ENCODE measurements around the gene BET1L.
A peak's percentile ranks its signal among the peaks of the same experiment; 100 is the strongest.
"Not testable (repeated sequence)": the region's sequence is repeated elsewhere in the genome, so short reads cannot be mapped to it uniquely, and the experiment has no call there.

The BET1L gene, protein sequence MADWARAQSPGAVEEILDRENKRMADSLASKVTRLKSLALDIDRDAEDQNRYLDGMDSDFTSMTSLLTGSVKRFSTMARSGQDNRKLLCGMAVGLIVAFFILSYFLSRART

DNA sequence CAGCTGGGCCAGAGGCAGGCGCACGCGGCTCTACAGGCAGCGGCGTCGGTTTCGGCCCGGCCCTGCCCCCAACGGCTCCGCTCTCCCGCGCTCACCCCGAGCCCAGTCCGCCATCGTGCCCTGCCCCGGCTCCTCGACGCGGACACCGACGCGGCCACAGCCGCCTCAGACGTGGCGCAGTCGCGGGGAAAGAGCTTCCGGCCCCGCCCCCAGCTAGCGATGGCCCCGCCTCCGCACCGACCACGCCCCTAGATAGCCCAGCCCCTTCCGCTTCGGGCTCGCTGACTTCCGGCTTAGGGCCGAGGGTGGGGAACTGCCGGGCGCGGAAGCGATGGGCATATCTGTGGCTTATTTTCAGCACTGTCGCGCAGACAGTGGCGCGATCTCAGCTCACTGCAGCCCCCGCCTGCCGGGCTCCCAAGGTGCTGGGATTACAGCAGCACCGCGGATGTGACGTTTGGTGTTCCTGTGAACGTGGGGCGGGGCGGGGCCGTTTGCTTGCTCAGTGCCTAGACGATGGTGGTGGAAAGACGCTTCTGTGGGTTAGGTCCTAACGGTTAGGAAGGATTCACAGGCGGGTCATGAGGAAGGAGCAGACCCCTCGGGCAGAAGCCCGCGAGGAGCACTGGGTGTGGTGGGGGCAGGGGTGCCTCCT, at the start of gene BET1L, which contains the start of gene RIC8A:
TSS of gene BET1L (minus strand) at position 192 of the 655 bp plus-strand sequence. CDS start at position 114, 78 bp downstream.
TSS of gene RIC8A (plus strand) at position 501 of the 655 bp plus-strand sequence. CDS start 1,147 bp downstream, outside the sequence.
- DNase-seq (ENCODE audit: insufficient read length, low spot score) (peak; percentile 99), FAIRE-seq (no peak)

DNA sequence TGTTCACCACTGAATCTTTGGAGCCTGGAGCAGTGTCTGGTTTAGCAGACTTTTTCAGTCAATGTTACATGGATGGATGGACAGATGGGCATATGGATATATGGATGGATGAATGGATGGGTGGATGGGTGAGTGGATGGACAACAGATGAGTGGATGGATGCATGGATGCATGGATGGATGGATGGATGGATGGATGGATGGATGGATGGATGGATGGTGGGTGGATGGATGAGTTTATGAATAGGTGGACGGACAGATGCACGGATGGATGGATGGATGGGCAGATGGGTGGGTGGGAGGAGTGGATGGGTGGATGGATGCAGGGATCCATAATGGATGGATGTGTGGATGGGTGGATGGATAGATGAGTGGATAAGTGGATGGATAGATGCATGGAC, 48.6 kb upstream of the BET1L start:
- FAIRE-seq (no peak), DNase-seq (ENCODE audit: insufficient read length, low spot score) (no peak)
- TF ChIP-seq POLR2A (IDR thresholded peaks at IDR 0.05; ENCODE audit: low read depth, low read length), result no peak

More for the DNA sequence above, at the start of gene BET1L, which contains the start of gene RIC8A:
- TF ChIP-seq POLR2A (IDR thresholded peaks at IDR 0.05; ENCODE audit: low read depth, low read length), result peak; percentile 99

DNA sequence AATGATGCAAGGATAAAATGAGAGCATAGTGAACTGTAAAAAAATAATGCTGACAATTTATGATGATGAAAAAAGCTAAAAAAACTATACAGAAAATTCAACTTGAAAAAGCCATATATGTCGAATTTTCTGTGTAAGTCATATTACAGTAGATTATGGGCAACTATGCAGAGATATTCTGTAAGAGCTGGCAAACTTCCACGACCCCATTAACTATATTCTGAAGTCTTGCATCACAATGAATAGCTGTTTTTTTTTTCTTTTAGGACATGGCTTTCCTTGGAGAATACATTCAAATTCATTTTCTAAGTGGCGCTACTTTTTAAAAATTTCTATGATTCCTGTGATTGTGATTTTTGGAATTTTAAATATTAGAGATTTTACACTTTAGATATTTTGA, 48.0 kb upstream of the BET1L start:
- FAIRE-seq, result no peak
- DNase-seq (ENCODE audit: insufficient read length, low spot score), result no peak
- no peak for TF ChIP-seq POLR2A (IDR thresholded peaks at IDR 0.05; ENCODE audit: low read depth, low read length)

DNA sequence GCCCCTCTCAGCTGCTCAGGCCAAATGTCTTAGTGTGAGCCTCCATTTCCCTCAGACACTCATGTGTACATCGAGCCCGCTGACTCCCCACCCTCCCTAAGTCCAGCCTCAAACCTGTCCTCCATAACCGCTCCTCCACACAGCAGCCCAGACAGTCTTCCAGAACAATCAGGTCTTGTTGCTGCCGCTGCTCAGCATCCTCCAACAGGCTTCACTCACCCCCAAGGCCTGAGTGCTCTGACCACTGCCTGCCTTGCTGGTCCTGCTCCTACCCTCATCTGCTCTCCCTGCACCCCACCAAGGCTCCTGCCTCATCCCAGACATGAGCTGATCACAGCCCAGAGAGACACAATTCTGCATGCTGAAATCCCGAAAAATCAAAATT, 46.7 kb upstream of the BET1L start:
- FAIRE-seq, result no peak
- no peak for TF ChIP-seq POLR2A (IDR thresholded peaks at IDR 0.05; ENCODE audit: low read depth, low read length)

DNA sequence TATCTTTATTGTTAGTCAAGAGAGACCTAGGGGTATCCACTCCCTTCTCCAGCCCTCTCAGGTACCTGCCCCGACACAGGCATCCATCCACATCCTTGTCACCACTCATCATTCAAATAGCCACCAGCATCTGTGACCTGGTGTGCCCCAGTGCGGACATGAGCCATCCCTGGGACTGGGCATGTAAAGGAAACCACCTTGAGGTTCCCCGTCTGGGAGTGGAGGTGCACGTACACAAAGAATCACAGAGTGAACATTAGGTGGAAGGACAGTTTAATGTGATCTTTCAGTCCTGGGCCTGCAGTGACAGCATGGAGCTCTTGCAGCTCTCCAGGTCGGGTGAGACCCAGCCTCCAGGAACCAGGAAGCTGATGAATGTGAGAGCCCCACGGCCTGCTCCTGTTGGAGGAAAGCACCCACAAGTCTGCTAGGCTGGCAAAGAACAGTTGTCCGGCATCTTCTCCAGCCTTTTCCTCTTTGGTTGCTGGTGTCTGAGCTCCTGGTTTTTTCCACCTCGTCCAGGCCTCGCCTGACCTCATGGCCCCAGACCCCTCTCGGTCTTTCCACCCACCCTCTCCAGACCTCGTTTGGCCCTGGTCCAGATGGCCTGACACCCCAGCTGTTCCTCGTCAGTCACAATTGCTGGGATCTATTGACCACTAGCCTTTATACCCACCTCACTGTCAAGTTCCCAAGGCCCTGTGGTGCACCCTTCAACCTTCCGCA, 46.1 kb upstream of the BET1L start:
- no peak for TF ChIP-seq POLR2A (IDR thresholded peaks at IDR 0.05; ENCODE audit: low read depth, low read length)

More for the DNA sequence above, 46.7 kb upstream of the BET1L start:
- DNase-seq (ENCODE audit: insufficient read length, low spot score), result no peak

DNA sequence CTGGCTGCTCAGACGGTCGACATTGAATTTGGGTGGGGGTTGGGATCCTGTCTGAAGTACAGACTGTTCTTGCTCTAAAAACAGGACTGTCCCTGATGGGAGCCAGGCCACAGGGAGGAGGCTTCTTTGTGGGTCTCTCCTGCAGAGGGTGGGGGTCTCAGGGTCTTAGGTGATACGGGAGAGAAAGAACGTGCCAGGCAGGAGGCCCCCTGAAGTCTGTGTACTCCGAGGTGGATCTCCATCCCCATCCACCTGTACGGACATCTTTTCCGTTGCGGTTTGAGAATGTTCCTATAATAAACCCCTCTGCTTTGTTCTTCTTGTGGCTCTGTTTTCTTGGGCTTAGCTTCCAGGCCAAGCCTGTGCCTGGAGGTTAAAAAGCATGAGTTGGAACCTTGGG, 45.5 kb upstream of the BET1L start:
- no peak for TF ChIP-seq POLR2A (IDR thresholded peaks at IDR 0.05; ENCODE audit: low read depth, low read length)
- no peak for FAIRE-seq
- no peak for DNase-seq (ENCODE audit: insufficient read length, low spot score)

More for the DNA sequence above, 46.1 kb upstream of the BET1L start:
- FAIRE-seq (no peak), DNase-seq (ENCODE audit: insufficient read length, low spot score) (no peak)

DNA sequence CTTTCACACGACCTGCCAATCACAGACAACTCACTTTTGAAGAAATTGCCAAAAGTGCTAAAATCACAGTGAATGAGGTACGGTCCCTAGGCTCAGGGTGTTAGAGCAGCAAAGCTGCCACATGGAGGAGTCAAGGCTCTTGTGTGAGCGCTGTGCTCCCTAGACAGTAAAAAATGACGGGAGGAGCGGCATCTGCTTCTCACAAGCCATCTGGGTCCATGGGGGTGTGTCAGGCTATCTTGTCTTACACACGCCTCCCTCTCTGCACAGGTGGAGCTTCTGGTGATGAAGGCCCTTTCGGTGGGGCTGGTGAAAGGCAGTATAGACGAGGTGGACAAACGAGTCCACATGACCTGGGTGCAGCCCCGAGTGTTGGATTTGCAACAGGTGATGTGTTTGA, 44.4 kb upstream of the BET1L start:
- DNase-seq (ENCODE audit: insufficient read length, low spot score), result no peak
- no peak for TF ChIP-seq POLR2A (IDR thresholded peaks at IDR 0.05; ENCODE audit: low read depth, low read length)
- FAIRE-seq, result no peak

DNA sequence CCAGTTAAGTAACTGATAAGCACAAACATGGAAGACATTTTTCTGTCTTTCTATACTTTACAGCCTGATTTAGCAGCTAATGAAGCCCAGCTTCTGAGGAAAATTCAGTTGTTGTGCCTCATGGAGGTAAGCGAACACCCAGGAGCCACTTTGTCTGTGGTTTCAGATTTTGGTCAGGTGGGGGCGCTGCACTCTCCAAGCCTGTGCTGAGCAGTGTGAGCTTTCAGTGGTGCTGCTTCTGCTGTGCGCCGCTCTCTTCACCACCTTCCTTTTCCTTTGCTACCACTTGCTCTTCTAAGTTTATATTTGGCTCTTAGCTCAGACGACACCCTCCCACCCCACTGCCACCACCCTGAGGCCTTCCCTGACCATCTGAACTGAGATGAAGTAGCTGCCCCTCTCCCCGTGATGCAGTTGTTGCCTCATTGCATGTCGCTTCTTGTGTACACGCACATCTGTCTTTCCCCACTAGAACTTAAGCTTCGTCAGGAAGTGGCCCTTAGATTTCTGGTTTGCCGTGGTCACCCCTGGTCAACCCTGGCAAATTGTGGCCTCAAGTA, 43.6 kb upstream of the BET1L start:
- no peak for TF ChIP-seq POLR2A (IDR thresholded peaks at IDR 0.05; ENCODE audit: low read depth, low read length)
- FAIRE-seq, result no peak
- peak; percentile 49 for DNase-seq (ENCODE audit: insufficient read length, low spot score)

DNA sequence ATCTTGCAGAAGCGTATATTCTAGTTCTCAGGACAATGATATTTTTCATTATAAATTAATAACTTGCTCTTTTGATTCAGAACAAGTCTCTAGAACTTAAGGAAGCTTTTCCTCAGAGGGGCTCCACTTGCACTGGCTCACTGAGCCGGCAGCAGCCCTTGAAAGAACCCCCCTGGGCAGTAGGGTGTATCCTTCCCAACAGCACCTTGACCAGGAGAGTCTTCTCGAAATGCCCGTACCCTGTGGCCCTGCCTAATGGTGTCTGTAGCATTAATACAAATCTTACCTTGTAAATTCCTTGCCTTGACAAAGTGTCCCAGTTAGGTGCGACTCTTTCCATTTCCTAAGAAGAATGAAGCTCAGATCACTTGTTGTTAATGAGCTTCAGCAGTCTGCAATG, 43.1 kb upstream of the BET1L start:
- FAIRE-seq (no peak), DNase-seq (ENCODE audit: insufficient read length, low spot score) (no peak)
- no peak for TF ChIP-seq POLR2A (IDR thresholded peaks at IDR 0.05; ENCODE audit: low read depth, low read length)

DNA sequence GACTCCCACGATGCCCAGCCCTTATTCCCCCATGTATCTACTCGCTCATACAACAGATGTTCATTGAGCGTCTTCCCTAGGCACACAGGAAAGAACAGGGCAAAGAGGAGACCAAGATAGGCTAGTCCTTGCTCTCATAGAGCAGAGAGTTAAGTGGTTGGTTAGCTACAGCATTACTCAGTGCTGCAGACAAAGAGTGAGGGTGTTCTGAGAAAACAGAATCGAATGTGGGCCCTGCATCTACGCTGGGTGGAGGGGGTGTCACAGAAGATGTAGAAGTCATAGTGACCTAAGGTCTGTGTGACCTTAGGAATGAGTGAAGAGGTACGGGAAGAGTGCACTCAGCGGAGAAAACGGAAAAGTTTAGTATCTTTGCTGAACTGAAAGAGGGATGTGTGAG, 41.9 kb upstream of the BET1L start:
- FAIRE-seq, result no peak
- DNase-seq (ENCODE audit: insufficient read length, low spot score), result no peak
- TF ChIP-seq POLR2A (IDR thresholded peaks at IDR 0.05; ENCODE audit: low read depth, low read length), result no peak

DNA sequence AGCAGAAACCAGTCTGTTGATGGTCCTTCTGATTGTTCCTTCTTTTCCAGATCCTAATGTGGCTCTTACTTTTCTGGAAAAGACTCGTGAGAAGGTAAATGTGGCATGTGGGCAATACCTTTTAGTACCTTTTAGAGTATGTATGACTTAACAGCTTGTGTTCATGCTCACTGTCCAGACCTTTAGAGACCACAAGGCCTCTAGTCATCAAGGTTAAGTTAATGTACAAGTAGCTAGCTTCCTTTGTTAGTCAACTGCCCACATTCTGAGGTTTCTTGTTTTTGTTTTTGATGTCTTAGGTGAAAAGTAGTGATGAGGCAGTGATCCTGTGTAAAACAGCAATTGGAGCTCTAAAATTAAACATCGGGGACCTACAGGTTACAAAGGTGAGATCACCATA, 37.2 kb upstream of the BET1L start:
- DNase-seq (ENCODE audit: insufficient read length, low spot score) (no peak), FAIRE-seq (no peak)
- no peak for TF ChIP-seq POLR2A (IDR thresholded peaks at IDR 0.05; ENCODE audit: low read depth, low read length)

DNA sequence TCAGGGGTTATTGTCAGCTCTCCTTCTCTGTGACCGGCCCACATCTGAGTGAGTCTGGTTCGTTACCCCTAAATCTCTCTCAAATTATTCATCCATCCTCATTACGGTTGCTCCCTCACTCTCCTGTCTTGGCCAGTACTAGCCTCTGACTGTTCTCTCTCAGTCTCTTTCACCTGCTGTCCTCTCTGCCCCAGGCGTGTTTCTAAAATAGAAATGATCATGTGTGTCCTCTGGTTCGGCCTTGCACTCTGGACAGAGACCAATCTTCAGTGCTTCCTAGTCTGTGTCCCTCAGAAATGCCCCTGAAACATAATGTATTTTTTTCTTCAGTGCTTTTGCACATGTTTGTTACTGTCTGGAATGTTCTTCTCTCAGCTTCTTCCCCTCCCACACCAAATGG, 34.4 kb upstream of the BET1L start:
- no peak for FAIRE-seq
- DNase-seq (ENCODE audit: insufficient read length, low spot score), result no peak
- no peak for TF ChIP-seq POLR2A (IDR thresholded peaks at IDR 0.05; ENCODE audit: low read depth, low read length)

DNA sequence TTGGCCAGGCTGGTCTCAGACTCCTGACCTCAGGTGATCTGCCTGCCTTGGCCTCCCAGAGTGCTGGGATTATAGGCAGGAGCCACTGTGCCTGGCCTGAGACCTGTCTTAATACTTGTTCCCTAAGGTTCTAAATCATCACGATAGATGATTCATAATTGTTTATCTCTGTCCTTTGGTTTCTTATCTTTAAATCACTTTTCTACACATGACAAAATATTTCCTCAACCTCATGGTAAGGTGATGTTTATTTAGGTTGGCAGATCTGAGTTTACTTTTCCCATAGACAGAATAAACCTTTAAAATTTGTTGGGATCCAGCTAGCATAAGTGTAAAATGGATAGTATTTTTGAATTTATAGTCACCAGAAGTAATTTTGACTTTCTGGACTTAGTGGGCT, 33.1 kb upstream of the BET1L start:
- no peak for FAIRE-seq
- no peak for TF ChIP-seq POLR2A (IDR thresholded peaks at IDR 0.05; ENCODE audit: low read depth, low read length)
- no peak for DNase-seq (ENCODE audit: insufficient read length, low spot score)

DNA sequence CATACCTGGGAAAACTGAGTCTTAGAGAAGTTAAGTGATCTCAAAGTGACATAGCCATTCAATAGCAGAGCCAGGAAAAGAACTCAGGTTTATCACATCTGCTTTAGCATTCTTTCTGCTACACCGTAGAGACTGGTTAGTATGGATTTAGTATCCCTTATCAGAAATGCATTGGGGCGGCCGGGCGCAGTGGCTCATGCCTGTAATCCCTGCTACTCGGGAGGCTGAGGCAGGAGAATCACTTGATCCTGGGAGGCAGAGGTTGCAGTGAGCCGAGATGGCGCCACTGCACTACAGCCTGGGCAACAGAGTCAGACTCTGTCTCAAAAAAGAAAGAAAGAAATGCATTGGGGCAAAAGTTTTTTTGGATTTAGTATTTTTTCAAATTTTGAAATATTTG, 31.1 kb upstream of the BET1L start:
- not testable (repeated sequence) for FAIRE-seq; DNase-seq (ENCODE audit: insufficient read length, low spot score)

Measured in H54 (cell line).